Motor neuron (in vitro differentiated cells): Measurements from ENCODE around the gene COA5. TPM values are rescaled to one million over a fixed set of nuclear protein-coding genes. Genes with fewer than 3 reads are reported as not detected.

Experiments used
- ATAC-seq, 8 experiments: fragments of 200-7000 bp; cut with Tn5 transposase; replicated peaks in 6 of 8; 2 replicates each; pipeline ENCODE4 v1.8.0; 2021; ENCODE audit warnings: mild to moderate bottlenecking in 8 of 8, moderate library complexity in 8 of 8
- H3K27ac ChIP-seq, 2 donors: fragments of 250-450 bp; sonication (Bioruptor Pico); 2 replicates each; pipeline ENCODE4 v1.9.0; 2021; ENCODE audit warnings: antibody characterized with exemption in 2 of 2, mild to moderate bottlenecking in 2 of 2, moderate library complexity in 1 of 2
- H3K4me1 ChIP-seq, 2 donors: fragments of 250-450 bp; sonication (Bioruptor Pico); replicated peaks in 1 of 2; 2 replicates each; pipeline ENCODE4 v1.6.1; 2021; ENCODE audit warnings: antibody characterized with exemption in 2 of 2, mild to moderate bottlenecking in 2 of 2, moderate library complexity in 1 of 2
- H3K4me3 ChIP-seq, 5 donors: fragments of 250-450 bp; sonication (Bioruptor Pico); 2 replicates each; pipeline ENCODE4 v1.9.0; 2021; ENCODE audit warnings: antibody characterized with exemption in 5 of 5, mild to moderate bottlenecking in 5 of 5, moderate library complexity in 4 of 5
- WGBS, 10 experiments: fragments of 450-650 bp; shearing (Covaris generic); methylation state at CpG; one replicate each; pipeline ENCODE4 v1.0.0; 2022; 5-methylcytosine and 5-hydroxymethylcytosine counted together
- in situ Hi-C, 9 experiments: fragments of 400-800 bp; cut with MboI; loops; one replicate each; pipeline ENCODE4 v1.15.0; 2021; ENCODE audit warnings: low sequenced_read_pairs in 9 of 9, low pct_unique_long_range_greater_than_20kb in 2 of 9; ENCODE audit not compliant: unreplicated experiment in 9 of 9
- total RNA-seq, 8 experiments: library from RNA; unstranded; fragments of 300-600 nt; gene quantifications; 2 replicates each; pipeline versions ENCODE4 v1.2.3 to v1.2.4, GENCODE V29; 2022

Gene COA5
- total RNA-seq, 8 experiments from 2014 or later, result 31.4 to 68.5 (median 38.4) TPM

DNA sequence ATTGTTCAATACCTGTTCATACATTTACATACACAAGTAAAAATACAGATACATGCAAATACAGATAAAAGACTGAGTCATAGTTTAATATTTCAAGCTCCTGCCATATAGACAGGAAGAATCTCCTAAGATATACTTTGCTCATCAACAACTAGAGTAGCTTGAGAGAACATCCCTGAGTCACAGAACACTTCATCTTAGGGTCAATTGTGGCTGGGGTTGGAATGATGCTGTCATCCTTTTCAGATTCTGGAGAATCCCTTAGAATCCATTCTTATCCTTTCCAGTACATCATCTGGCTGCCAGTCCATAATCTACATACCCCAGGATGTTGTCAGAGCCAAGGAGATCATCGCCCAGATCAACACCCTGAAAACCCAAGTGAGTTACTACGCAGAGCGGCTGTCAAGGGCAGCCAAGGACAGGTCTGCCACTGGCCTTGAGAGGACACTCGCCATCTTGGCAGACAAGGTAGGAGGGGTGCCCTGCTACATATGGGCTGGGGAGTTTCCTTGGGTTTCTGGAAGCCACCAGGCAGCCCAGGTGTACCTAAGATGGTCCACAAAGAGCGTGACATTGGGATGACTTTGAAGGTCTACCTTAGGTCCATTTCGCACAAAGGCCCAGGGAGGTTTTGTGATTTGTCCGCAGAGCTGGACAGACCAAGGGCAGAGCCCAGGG, 55.7 kb downstream of the COA5 start:
- no peak overlapping the region for H3K4me3 ChIP-seq
- ATAC-seq, result no peak
- in situ Hi-C loops, result no loop called here
- no peak overlapping the region for H3K27ac ChIP-seq
- WGBS, 10 experiments, result 84 to 100% (median 100%) methylated on average over 1 to 5 of the region's 7 CpGs; no CpG with 5 or more reads in 1 of the 10 experiments
- H3K4me1 ChIP-seq, result no peaks in the 10 kb centered on the region

DNA sequence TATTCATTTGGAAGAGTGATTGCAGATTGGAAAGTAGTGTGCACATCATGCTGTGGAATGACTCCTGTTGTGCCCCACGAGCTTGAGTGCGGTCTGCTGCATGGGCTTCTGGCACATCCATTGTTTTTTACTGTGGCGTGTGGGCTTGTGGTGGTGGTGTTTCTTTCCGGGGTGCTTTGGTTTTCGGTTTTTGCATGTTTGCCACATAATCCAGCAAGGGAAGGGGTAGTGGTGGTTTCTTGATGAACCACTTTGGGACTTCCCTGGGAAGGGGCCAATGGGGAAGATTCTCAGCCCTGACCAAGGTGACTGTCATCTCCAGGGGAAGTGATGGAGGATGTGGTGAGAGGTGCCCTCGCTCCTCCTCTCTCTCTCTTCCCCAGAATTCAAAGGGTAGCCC, 57.0 kb downstream of the COA5 start:
- no peak overlapping the region for H3K4me3 ChIP-seq
- H3K27ac ChIP-seq, result no peak overlapping the region
- 84 to 100% (median 93%) methylated on average over 2 to 5 of the region's 6 CpGs; no CpG with 5 or more reads in 3 of the 10 experiments for WGBS, 10 experiments
- in situ Hi-C loops, result no loop called here
- no peak for ATAC-seq
- H3K4me1 ChIP-seq, result no peaks in the 10 kb centered on the region

DNA sequence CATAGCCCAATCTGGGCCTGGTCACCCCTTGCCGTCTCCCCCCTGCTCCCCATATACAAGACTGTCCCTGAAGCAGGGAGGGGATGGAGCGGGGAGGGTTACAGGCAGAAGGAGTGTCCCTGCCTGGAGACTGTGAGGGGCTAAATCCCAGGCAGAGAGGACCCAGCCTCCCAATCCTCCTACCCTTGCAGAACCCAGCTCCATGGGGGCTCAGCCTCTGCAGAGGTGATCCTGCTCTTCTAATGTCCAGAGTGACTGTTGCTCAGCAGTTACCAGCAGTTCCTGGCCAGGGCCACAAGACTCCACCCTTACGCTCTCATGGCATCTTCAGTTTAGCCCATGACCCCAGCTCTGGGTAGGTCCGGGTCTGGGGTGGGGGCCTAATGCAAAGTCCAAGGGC, 58.1 kb downstream of the COA5 start:
- 100% methylated on average over 1 of the region's 4 CpGs; no CpG with 5 or more reads in 6 of the 10 experiments for WGBS, 10 experiments
- in situ Hi-C loops, result no loop called here
- H3K4me3 ChIP-seq, result no peak overlapping the region
- ATAC-seq, result no peak
- H3K4me1 ChIP-seq, result no peaks in the 10 kb centered on the region
- H3K27ac ChIP-seq, result no peak overlapping the region

Other genes with a start within 250 kb of the COA5 start
- gene INPP4A, start 163.7 kb downstream of the COA5 start, total RNA-seq, result 100 to 1,000 TPM in 1 of 8 experiments, 10 to 100 TPM in 7; 24.2 to 111 (median 31.1) TPM
- 10 to 100 TPM; 28.8 to 74.0 (median 39.4) TPM for gene UNC50, start 77 bp upstream of the COA5 start, total RNA-seq
- 10 to 100 TPM in 7 of 8 experiments, under 1 TPM in 1; 0.87 to 52.7 (median 14.8) TPM for gene MGAT4A, start 122.6 kb upstream of the COA5 start, total RNA-seq